DOHH2 (cell line): ENCODE data around the gene ADPRH.

Experiments
- H3F3A ChIP-seq: fragments of 200-600 bp; sonication (generic), shearing (Covaris generic); 2 replicates; pipeline ENCODE4 v1.6.0; 2016; ENCODE audit warnings: antibody characterized with exemption, mild to moderate bottlenecking; ENCODE audit not compliant: control insufficient read depth, insufficient read depth
- H3K27ac ChIP-seq: fragments of 200-600 bp; sonication (generic); 2 replicates; pipeline ENCODE4 v1.5.1; 2014; ENCODE audit warnings: low read depth, mild to moderate bottlenecking, low read length, moderate library complexity
- H3K27me3 ChIP-seq: fragments of 200-600 bp; sonication (generic); 2 replicates; pipeline ENCODE4 v1.6.1; 2014; ENCODE audit warnings: mild to moderate bottlenecking, low read length, mixed read lengths; ENCODE audit not compliant: control insufficient read depth
- H3K36me3 ChIP-seq: fragments of 200-600 bp; sonication (generic); 2 replicates; pipeline ENCODE4 v1.6.1; 2014; ENCODE audit warnings: mild to moderate bottlenecking, low read length, moderate library complexity, mixed read lengths; ENCODE audit not compliant: control insufficient read depth
- H3K4me1 ChIP-seq: fragments of 200-600 bp; sonication (generic); 2 replicates; pipeline ENCODE4 v1.6.1; 2014; ENCODE audit warnings: mild to moderate bottlenecking, low read length, mixed read lengths; ENCODE audit not compliant: control insufficient read depth
- H3K4me2 ChIP-seq: fragments of 200-600 bp; sonication (generic); 2 replicates; pipeline ENCODE4 v1.6.0; 2014; ENCODE audit warnings: mild to moderate bottlenecking, low read length, moderate library complexity
- H3K4me3 ChIP-seq: fragments of 200-600 bp; sonication (generic); 2 replicates; pipeline ENCODE4 v1.5.1; 2014; ENCODE audit warnings: mild to moderate bottlenecking, low read length, mixed read lengths
- H3K79me2 ChIP-seq: fragments of 200-600 bp; sonication (generic); 2 replicates; pipeline ENCODE4 v1.6.1; 2014; ENCODE audit warnings: mild to moderate bottlenecking, low read length, mixed read lengths; ENCODE audit not compliant: control insufficient read depth
- H3K9me2 ChIP-seq: fragments of 200-600 bp; sonication (generic); replicated peaks from 2 replicates; pipeline ENCODE4 v1.6.1; 2014; ENCODE audit warnings: mild to moderate bottlenecking, low read length, mixed read lengths; ENCODE audit not compliant: control insufficient read depth
- H3K9me3 ChIP-seq: fragments of 200-600 bp; sonication (generic); 2 replicates; pipeline ENCODE4 v1.6.1; 2014; ENCODE audit warnings: antibody characterized with exemption, low read length, mixed read lengths; ENCODE audit not compliant: control insufficient read depth, insufficient read depth
- H4K20me1 ChIP-seq: fragments of 200-600 bp; sonication (generic); 2 replicates; pipeline ENCODE4 v1.6.0; 2014; ENCODE audit warnings: low read depth, mild to moderate bottlenecking, antibody characterized with exemption, low read length, moderate library complexity; ENCODE audit not compliant: control insufficient read depth, insufficient read depth
- EZH2phosphoT487 ChIP-seq: fragments of 200-600 bp; sonication (generic); IDR thresholded peaks from 2 replicates; pipeline ENCODE4 v1.6.1; 2017; ENCODE audit warnings: borderline replicate concordance, mild to moderate bottlenecking, antibody characterized with exemption, low read length, moderate library complexity, mixed read lengths
- TF ChIP-seq, protein P1 (sequence below): fragments of 200-600 bp; sonication (generic); IDR thresholded peaks from one replicate; pipeline ENCODE4 v1.5.1; 2014; ENCODE audit warnings: antibody characterized with exemption, mild to moderate bottlenecking, low read depth, low read length; ENCODE audit not compliant: poor library complexity, severe bottlenecking

ADPRH gene

DNA sequence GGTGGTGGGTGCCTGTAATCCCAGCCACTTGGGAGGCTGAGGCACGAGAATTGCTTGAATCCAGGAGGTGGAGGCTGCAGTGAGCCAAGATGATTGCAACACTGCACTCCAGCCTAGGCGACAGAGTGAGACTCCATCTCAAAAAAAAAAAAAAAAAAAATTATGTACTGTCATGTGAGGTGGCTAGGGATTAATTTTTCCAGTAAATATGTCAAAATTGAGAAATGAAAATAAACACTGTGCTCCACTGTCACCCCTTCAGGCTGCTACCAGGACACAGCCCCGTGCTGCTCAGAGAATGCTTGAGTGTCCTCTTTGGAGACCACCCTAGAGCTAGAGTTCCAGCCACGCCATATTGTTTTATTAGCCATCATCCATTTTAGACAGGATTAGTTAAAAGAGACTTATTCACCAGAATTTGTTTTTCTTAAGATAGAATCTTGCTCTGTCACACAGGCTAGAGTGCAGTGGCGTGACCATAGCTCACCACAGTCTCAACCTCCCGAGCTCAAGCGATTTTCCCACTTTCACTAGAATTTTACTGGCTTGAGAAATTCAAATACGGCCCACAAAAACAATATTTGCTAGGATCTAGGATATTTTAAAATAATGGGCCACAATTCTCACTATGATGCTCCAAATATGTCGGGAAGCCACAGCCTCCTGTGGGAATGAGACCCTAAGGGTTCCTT is 20.5 kb upstream of the ADPRH start:
- H3K36me3 ChIP-seq, result peaks cover 22% of the 10 kb centered on the region
- peaks cover 69% of the 10 kb centered on the region for H3K4me1 ChIP-seq
- H3F3A ChIP-seq, result no peaks in the 10 kb centered on the region
- H3K9me3 ChIP-seq, result no peaks in the 10 kb centered on the region
- no peaks in the 10 kb centered on the region for H4K20me1 ChIP-seq
- no peaks in the 10 kb centered on the region for H3K27me3 ChIP-seq
- peaks cover 9% of the 10 kb centered on the region for H3K79me2 ChIP-seq
- H3K27ac ChIP-seq, result peak overlapping the region; percentile 34
- peak overlapping the region; percentile 76 for H3K4me2 ChIP-seq
- H3K4me3 ChIP-seq, result peak overlapping the region; percentile 77
- TF ChIP-seq, protein P1, sequence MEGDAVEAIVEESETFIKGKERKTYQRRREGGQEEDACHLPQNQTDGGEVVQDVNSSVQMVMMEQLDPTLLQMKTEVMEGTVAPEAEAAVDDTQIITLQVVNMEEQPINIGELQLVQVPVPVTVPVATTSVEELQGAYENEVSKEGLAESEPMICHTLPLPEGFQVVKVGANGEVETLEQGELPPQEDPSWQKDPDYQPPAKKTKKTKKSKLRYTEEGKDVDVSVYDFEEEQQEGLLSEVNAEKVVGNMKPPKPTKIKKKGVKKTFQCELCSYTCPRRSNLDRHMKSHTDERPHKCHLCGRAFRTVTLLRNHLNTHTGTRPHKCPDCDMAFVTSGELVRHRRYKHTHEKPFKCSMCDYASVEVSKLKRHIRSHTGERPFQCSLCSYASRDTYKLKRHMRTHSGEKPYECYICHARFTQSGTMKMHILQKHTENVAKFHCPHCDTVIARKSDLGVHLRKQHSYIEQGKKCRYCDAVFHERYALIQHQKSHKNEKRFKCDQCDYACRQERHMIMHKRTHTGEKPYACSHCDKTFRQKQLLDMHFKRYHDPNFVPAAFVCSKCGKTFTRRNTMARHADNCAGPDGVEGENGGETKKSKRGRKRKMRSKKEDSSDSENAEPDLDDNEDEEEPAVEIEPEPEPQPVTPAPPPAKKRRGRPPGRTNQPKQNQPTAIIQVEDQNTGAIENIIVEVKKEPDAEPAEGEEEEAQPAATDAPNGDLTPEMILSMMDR, result no peak
- no peak for TF ChIP-seq EZH2phosphoT487
- no peaks in the 10 kb centered on the region for H3K9me2 ChIP-seq

DNA sequence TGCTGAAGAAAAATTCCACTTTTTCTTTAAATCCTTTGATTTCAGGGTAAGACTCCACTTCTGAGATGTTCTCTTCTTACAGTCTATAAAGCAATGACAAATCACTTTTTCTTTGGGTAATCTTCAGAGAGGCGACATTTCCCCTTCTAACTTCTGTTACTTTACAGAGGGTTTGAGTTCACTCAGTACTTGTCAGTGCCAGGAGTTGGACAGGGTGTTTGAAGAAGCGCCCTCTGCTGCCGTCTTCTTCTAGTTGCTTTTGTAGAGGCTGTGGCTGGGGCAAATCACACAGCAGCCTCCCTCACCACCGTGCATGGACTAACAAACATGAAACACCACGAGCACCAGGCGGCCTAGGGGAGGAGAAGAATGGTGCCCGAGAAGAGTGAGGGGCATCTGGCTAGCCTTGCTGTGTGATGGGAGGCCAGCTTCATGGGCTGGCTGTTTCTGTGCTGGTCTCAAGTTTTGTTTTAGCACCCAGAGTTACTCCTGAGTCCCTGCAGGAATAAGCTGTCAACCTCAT is 19.8 kb upstream of the ADPRH start, which contains the start of gene CD80:
Gene CD80, minus strand, starts transcription at position 174 of the 523 bp plus-strand sequence. CDS start 1,886 bp downstream, outside the sequence.
- Histone ChIP-seq H3K4me2 (peak within 1 kb of the TSS; percentile 76), H3K27ac (peak within 1 kb of the TSS; percentile 34), H3K27me3 (no peaks in the 10 kb centered on the region), H3K4me1 (peaks cover 62% of the 10 kb centered on the region), H3K9me2 (no peaks in the 10 kb centered on the region), H3K4me3 (peak within 1 kb of the TSS; percentile 77), H3K36me3 (peaks cover 22% of the 10 kb centered on the region), H3K9me3 (no peaks in the 10 kb centered on the region), H4K20me1 (no peaks in the 10 kb centered on the region), H3F3A (no peaks in the 10 kb centered on the region), H3K79me2 (peaks cover 9% of the 10 kb centered on the region)
- TF ChIP-seq, protein P1, result peak; percentile 68
- TF ChIP-seq EZH2phosphoT487, result no peak

DNA sequence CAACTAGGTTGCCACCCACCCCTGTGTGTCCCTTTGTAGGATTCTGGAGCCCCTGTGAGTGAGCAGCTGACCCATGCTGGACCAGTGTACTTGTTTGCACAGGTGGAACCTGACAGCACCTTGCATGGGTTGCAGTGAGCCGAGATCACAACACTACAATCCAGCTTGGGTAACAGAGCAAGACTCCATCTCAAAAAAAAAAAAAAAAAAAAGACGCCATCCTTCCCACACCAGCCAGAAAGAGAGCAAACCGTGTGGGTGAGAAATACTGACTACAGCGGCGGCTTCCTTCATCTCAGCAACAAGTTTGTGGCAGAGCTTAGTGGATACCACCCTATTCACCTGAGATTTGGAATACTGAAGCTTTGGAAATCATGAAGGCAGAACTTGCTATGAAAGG is 19.1 kb upstream of the ADPRH start:
- peaks cover 55% of the 10 kb centered on the region for H3K4me1 ChIP-seq
- peak overlapping the region; percentile 77; the same call in 1 of the 2 replicates for H3K4me3 ChIP-seq
- H3K9me2 ChIP-seq, result no peaks in the 10 kb centered on the region
- H3K36me3 ChIP-seq, result peaks cover 22% of the 10 kb centered on the region
- no peaks in the 10 kb centered on the region for H3K27me3 ChIP-seq
- H3K9me3 ChIP-seq, result no peaks in the 10 kb centered on the region
- H3K27ac ChIP-seq, result no peak overlapping the region
- H3F3A ChIP-seq, result no peaks in the 10 kb centered on the region
- no peaks in the 10 kb centered on the region for H4K20me1 ChIP-seq
- peaks cover 9% of the 10 kb centered on the region for H3K79me2 ChIP-seq
- peak overlapping the region; percentile 76 for H3K4me2 ChIP-seq
- no peak for TF ChIP-seq EZH2phosphoT487
- TF ChIP-seq, protein P1, result no peak
